Thyroid gland (tissue), 4 donors: ENCODE results near the gene SH3BGRL2. TPM values are rescaled to one million over a fixed set of nuclear protein-coding genes. Genes with fewer than 3 reads are reported as not detected.

Experiments used
- DNase-seq, 2 donors: peaks; one replicate each; pipeline ENCODE4 v3.0.0-alpha.2; 2019
- H3K27ac ChIP-seq, 3 donors: fragments of 200-600 bp; sonication (generic); 1 replicate in 2 of 3; 2 replicates in 1 of 3; pipeline ENCODE4 v1.5.1; 2016 to 2019; ENCODE audit warnings: mild to moderate bottlenecking in 1 of 3, moderate library complexity in 1 of 3
- H3K27me3 ChIP-seq: fragments of 200-600 bp; sonication (generic); one replicate; pipeline ENCODE4 v1.5.1; 2019
- H3K36me3 ChIP-seq, 2 donors: fragments of 200-600 bp; sonication (generic); one replicate each; pipeline ENCODE4 v1.5.1; 2016 to 2019
- H3K4me1 ChIP-seq, 2 donors: fragments of 200-600 bp; sonication (generic); one replicate each; pipeline ENCODE4 v1.5.1; 2017 to 2019
- H3K4me3 ChIP-seq, 3 donors: fragments of 200-600 bp; sonication (generic); replicated peaks in 1 of 3; 1 replicate in 2 of 3; 2 replicates in 1 of 3; pipeline ENCODE4 v1.5.1; 2016; ENCODE audit warnings: mild to moderate bottlenecking in 1 of 3
- H3K9me3 ChIP-seq: fragments of 200-600 bp; sonication (generic); one replicate; pipeline ENCODE4 v1.5.1; 2017
- POLR2A ChIP-seq, 2 donors: fragments of 450-650 bp; IDR thresholded peaks; one replicate each; pipeline ENCODE4 v1.6.1; 2017; ENCODE audit warnings: antibody characterized with exemption in 2 of 2, mild to moderate bottlenecking in 2 of 2, moderate library complexity in 1 of 2
- WGBS, 2 donors: methylation state at CpG; one replicate each; pipeline ENCODE4 v1.1.5; 2017; 5-methylcytosine and 5-hydroxymethylcytosine counted together
- intact Hi-C: fragments of 100-400 bp; cut with DNase I; formaldehyde crosslinking; loops from one replicate; pipeline ENCODE4 v1.15.1; 2023
- total RNA-seq, 4 donors: library from RNA; depleted of rRNA; stranded (reverse); fragments of >200 nt; gene quantifications; one replicate each; pipeline ENCODE4 v1.2.3, GENCODE V29; 2016
- TF ChIP-seq, protein P1 (sequence below), 6 experiments: fragments of 200-600 bp in 3 of 6; fragments of 450-650 bp in 3 of 6; sonication (generic) in 3 of 6; IDR thresholded peaks; one replicate each; pipeline ENCODE4 v1.5.1; 2016 to 2019; ENCODE audit warnings: antibody characterized with exemption in 6 of 6, mild to moderate bottlenecking in 2 of 6, inconsistent platforms in 1 of 6, moderate library complexity in 1 of 6

Gene SH3BGRL2
- total RNA-seq, 4 donors from 2014 or later, result 170 to 225 (median 183) TPM

DNA sequence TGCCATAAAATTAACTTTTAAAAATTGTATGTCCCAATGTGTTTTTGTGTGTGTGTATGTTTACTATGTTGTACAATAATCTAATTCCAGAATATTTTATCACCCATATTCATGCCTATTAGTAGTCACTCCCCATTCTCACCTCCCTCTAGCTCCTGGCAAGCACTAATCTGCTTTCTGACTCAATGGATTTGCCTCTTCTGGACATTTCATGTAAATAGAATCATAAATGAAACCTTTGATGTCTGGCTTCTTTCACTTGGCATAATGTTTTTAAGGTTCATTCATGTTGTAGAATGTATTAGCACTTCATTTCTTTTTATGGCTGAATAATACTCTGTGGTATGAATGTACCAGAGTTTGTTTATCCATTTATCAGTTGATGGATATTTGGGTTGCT, 15.4 kb downstream of the SH3BGRL2 start:
- Histone ChIP-seq H3K36me3 (no peaks in the 10 kb centered on the region), H3K27ac (peak overlapping the region in 2 of 3 donors; percentile 15 to 94)
- no peak for DNase-seq

DNA sequence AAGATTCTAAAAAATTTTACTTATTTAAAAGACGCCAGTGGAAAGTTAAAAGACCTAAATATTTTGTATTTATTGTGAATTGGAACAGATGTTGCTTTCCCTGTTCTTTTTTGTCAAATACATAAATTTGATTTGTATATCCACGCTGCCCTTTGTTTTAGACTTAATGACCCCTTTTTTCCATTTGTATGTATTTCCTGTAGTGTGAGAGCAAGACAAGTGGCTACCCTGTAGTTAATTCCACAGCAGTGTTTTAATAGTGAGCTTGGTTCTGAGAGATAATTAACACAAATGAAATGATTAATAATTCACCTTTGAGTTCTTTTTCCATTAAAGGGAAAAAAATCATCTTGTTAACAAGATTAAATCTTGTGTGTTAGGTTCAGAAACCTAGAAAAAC, 16.6 kb downstream of the SH3BGRL2 start:
- Histone ChIP-seq H3K9me3 (no peaks in the 10 kb centered on the region), H3K4me1 (peaks cover 72 to 75% of the 10 kb centered on the region in 2 donors), H3K27me3 (no peaks in the 10 kb centered on the region), H3K4me3 (no peak overlapping the region), H3K27ac (peak overlapping the region; percentile 68 to 94 (median 79)), H3K36me3 (no peaks in the 10 kb centered on the region)
- DNase-seq, result no peak
- intact Hi-C loops, result no loop called here
- TF ChIP-seq, protein P1, sequence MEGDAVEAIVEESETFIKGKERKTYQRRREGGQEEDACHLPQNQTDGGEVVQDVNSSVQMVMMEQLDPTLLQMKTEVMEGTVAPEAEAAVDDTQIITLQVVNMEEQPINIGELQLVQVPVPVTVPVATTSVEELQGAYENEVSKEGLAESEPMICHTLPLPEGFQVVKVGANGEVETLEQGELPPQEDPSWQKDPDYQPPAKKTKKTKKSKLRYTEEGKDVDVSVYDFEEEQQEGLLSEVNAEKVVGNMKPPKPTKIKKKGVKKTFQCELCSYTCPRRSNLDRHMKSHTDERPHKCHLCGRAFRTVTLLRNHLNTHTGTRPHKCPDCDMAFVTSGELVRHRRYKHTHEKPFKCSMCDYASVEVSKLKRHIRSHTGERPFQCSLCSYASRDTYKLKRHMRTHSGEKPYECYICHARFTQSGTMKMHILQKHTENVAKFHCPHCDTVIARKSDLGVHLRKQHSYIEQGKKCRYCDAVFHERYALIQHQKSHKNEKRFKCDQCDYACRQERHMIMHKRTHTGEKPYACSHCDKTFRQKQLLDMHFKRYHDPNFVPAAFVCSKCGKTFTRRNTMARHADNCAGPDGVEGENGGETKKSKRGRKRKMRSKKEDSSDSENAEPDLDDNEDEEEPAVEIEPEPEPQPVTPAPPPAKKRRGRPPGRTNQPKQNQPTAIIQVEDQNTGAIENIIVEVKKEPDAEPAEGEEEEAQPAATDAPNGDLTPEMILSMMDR (IDR thresholded peaks at IDR 0.05), result no peak
- 83 to 84% methylated on average over 2 of the region's 2 CpGs for WGBS, 2 donors

More for the DNA sequence above, 15.4 kb downstream of the SH3BGRL2 start:
- no peak for TF ChIP-seq POLR2A (IDR thresholded peaks at IDR 0.05)
- TF ChIP-seq, protein P1 (IDR thresholded peaks at IDR 0.05), result no peak
- intact Hi-C loops, result no loop called here
- Histone ChIP-seq H3K27me3 (no peaks in the 10 kb centered on the region), H3K4me1 (peaks cover 66 to 70% of the 10 kb centered on the region in 2 donors), H3K4me3 (no peak overlapping the region), H3K9me3 (no peaks in the 10 kb centered on the region)

DNA sequence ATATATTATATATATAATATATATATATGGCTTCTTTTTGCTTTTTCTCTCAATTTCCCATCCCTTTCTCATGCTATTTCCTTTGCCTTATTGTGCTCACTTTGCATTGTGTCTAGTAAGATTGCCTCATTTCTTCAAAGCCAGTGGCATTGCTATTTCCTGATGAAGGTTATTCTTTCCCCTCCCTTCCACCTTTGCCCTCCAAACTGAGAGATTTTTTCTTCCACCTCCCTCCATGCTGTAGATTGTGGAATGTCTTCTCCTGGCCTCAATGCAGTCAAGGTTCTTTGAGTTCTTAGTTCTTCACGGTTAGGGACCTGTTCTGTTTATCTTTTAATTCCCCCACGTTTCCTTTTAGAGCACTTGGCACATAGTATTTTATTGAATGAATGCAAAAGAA, 17.2 kb downstream of the SH3BGRL2 start:
- TF ChIP-seq, protein P1 (IDR thresholded peaks at IDR 0.05), result no peak
- TF ChIP-seq POLR2A (IDR thresholded peaks at IDR 0.05), result no peak
- H3K36me3 ChIP-seq, result no peaks in the 10 kb centered on the region
- no peak for DNase-seq
- WGBS, 2 donors, result 13% methylated on average over 2 of the region's 2 CpGs
- no peak overlapping the region for H3K4me3 ChIP-seq
- peaks cover 72 to 75% of the 10 kb centered on the region in 2 donors for H3K4me1 ChIP-seq
- intact Hi-C loops, result no loop called here
- no peaks in the 10 kb centered on the region for H3K9me3 ChIP-seq
- no peaks in the 10 kb centered on the region for H3K27me3 ChIP-seq
- peak overlapping the region; percentile 77 to 94 (median 79) for H3K27ac ChIP-seq

DNA sequence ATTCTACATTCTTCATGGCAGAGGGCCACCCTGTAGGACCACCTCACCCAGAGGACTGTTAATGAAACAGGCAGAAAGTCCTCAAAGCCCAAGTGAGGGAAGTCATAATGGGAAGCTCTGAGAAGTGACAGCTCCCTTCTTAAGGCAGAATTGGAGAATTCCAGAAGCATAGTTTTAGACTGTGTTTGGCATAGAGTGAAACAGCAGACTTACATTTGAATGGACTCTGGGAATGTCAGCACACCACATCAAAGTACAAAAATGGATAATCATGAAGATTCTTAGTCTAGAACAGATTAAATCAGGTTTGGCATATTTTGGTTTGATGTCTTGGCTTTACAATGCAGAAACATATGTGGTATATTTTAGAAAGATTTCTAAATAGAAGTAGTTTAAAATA, 17.9 kb downstream of the SH3BGRL2 start:
- Histone ChIP-seq H3K9me3 (no peaks in the 10 kb centered on the region), H3K4me1 (peaks cover 76 to 79% of the 10 kb centered on the region in 2 donors), H3K36me3 (no peaks in the 10 kb centered on the region), H3K4me3 (no peak overlapping the region), H3K27ac (peak overlapping the region; percentile 77 to 94 (median 79)), H3K27me3 (no peaks in the 10 kb centered on the region)
- no peak for TF ChIP-seq POLR2A (IDR thresholded peaks at IDR 0.05)
- TF ChIP-seq, protein P1 (IDR thresholded peaks at IDR 0.05), result no peak
- no peak for DNase-seq
- intact Hi-C loops, result no loop called here

DNA sequence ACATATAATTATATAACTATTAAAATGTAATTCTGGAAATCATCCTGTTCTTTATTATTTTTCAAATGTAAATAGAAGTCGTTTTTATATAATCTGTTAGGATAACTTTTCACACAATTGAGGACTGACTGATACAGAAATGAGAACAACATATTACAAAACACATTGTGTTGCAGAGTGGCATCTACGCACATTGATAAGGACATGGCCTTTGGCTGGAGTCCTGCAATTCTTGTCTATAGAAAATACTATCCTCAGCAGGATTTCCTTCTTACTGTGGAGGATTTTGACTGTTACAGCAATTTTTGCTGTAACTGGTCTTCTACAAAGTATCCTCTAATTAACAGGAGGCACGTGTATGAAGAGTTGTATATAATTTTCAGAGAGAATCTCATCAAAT, 19.8 kb downstream of the SH3BGRL2 start:
- peaks cover 90 to 93% of the 10 kb centered on the region in 2 donors for H3K4me1 ChIP-seq
- intact Hi-C loops, result no loop called here
- no peak for DNase-seq
- H3K4me3 ChIP-seq, result no peak overlapping the region
- 61 to 65% methylated on average over 3 of the region's 3 CpGs for WGBS, 2 donors
- H3K27ac ChIP-seq, result peak overlapping the region; percentile 29 to 94 (median 79)
- H3K9me3 ChIP-seq, result no peaks in the 10 kb centered on the region
- TF ChIP-seq, protein P1 (IDR thresholded peaks at IDR 0.05), result no peak
- TF ChIP-seq POLR2A (IDR thresholded peaks at IDR 0.05), result no peak
- H3K27me3 ChIP-seq, result no peaks in the 10 kb centered on the region
- no peaks in the 10 kb centered on the region for H3K36me3 ChIP-seq
